Measurements from ENCODE around the gene MAD2L1BP. TPM values are rescaled to one million over a fixed set of nuclear protein-coding genes. Genes with fewer than 3 reads are reported as not detected.

Gene MAD2L1BP
- total and polyA plus RNA-seq, 2 of the 13 experiments (the other 11 are each of a cell fraction or from before 2014, with no cell fraction given) = 54.2 to 55.5 TPM

GRCh38 chr6:43628393-43629103 lies 7.1 kb upstream of the MAD2L1BP start (continued):
- TF ChIP-seq PRDM10 (CRISPR knock-in tag; IDR thresholded peaks at IDR 0.05; ENCODE audit: low read depth) = 0 out of 2 replicates have a peak, but pooled peaks have one; percentile 10
- TF ChIP-seq EP300 (IDR thresholded peaks at IDR 0.05; ENCODE audit: low read depth in 2 of 2, low read length in 2 of 2) = no peak
- TF ChIP-seq EP300 (CRISPR knock-in tag; IDR thresholded peaks at IDR 0.05; ENCODE audit: borderline replicate concordance) = 0 out of 2 replicates have a peak, but pooled peaks have one; percentile 16
- TF ChIP-seq TRIM24 (CRISPR knock-in tag; IDR thresholded peaks at IDR 0.05) = no peak
- no peak for TF ChIP-seq ZNF547 (CRISPR knock-in tag; IDR thresholded peaks at IDR 0.05)
- TF ChIP-seq ZNF574 (CRISPR knock-in tag; IDR thresholded peaks at IDR 0.05) = no peak; the same call in 1 of the 2 replicates
- TF ChIP-seq ZFP82 (CRISPR knock-in tag; IDR thresholded peaks at IDR 0.05; ENCODE audit: borderline replicate concordance) = no peak
- no peak for TF ChIP-seq ZMYM4 (CRISPR knock-in tag; IDR thresholded peaks at IDR 0.05)
- TF ChIP-seq ZBTB39 (CRISPR knock-in tag; IDR thresholded peaks at IDR 0.05) = no peak
- TF ChIP-seq FUBP1 (CRISPR knock-in tag; IDR thresholded peaks at IDR 0.05; ENCODE audit: borderline replicate concordance) = no peak
- no peak for TF ChIP-seq ZFP90 (CRISPR knock-in tag; IDR thresholded peaks at IDR 0.05; ENCODE audit: borderline replicate concordance)
- TF ChIP-seq MEIS1 (CRISPR knock-in tag; IDR thresholded peaks at IDR 0.05; ENCODE audit: borderline replicate concordance) = 0 out of 2 replicates have a peak, but pooled peaks have one; percentile 3
- TF ChIP-seq SNAPC2 (CRISPR knock-in tag; IDR thresholded peaks at IDR 0.05) = peak; percentile 54; the same call in 1 of the 2 replicates
- no peak for TF ChIP-seq MXD4 (CRISPR knock-in tag; IDR thresholded peaks at IDR 0.05)
- TF ChIP-seq STAG1 (CRISPR knock-in tag; IDR thresholded peaks at IDR 0.05) = no peak
- no peak for TF ChIP-seq ZBTB1 (CRISPR knock-in tag; IDR thresholded peaks at IDR 0.05; ENCODE audit: borderline replicate concordance)
- TF ChIP-seq SRY (CRISPR knock-in tag; IDR thresholded peaks at IDR 0.05) = 0 out of 2 replicates have a peak, but pooled peaks have one; percentile 46
- no peak for TF ChIP-seq POLR2AphosphoS2 (IDR thresholded peaks at IDR 0.05; ENCODE audit: low read depth, low read length)
